Ishikawa (cell line): ENCODE results near the gene MOV10.

Source experiments
- CEBPB ChIP-seq: IDR thresholded peaks from 2 replicates; pipeline ENCODE4 v1.6.1; 2012
- CREB1 ChIP-seq: IDR thresholded peaks from 2 replicates; pipeline ENCODE4 v1.6.1; 2012; ENCODE audit warnings: low read depth
- EGR1 ChIP-seq: IDR thresholded peaks from 2 replicates; pipeline ENCODE4 v1.6.1; 2012
- EP300 ChIP-seq: IDR thresholded peaks from 2 replicates; pipeline ENCODE4 v1.6.1; 2012; ENCODE audit warnings: borderline replicate concordance
- FOXM1 ChIP-seq: IDR thresholded peaks from 2 replicates; pipeline ENCODE4 v1.6.1; 2012; ENCODE audit warnings: low read depth, borderline replicate concordance
- NFIC ChIP-seq: IDR thresholded peaks from 2 replicates; pipeline ENCODE4 v1.6.1; 2012
- RAD21 ChIP-seq: IDR thresholded peaks from 2 replicates; pipeline ENCODE4 v1.6.1; 2012; ENCODE audit warnings: low read depth
- REST ChIP-seq: IDR thresholded peaks from 2 replicates; pipeline ENCODE4 v1.6.1; 2012; ENCODE audit warnings: low read depth, mild to moderate bottlenecking
- TAF1 ChIP-seq: IDR thresholded peaks from 2 replicates; pipeline ENCODE4 v1.6.1; 2012; ENCODE audit warnings: low read depth, mild to moderate bottlenecking
- TCF12 ChIP-seq: IDR thresholded peaks from 2 replicates; pipeline ENCODE4 v1.6.1; 2012; ENCODE audit warnings: low read depth
- TEAD4 ChIP-seq: IDR thresholded peaks from 2 replicates; pipeline ENCODE4 v1.6.1; 2012
- USF1 ChIP-seq: IDR thresholded peaks from 2 replicates; pipeline ENCODE4 v1.6.1; 2012
- YY1 ChIP-seq: IDR thresholded peaks from 2 replicates; pipeline ENCODE4 v1.6.1; 2012; ENCODE audit warnings: low read depth
- ZBTB7A ChIP-seq: IDR thresholded peaks from 2 replicates; pipeline ENCODE4 v1.6.1; 2012; ENCODE audit warnings: low read depth
- TF ChIP-seq, protein P1 (sequence below): IDR thresholded peaks from 2 replicates; pipeline ENCODE4 v1.6.1; 2012

The MOV10 gene

DNA sequence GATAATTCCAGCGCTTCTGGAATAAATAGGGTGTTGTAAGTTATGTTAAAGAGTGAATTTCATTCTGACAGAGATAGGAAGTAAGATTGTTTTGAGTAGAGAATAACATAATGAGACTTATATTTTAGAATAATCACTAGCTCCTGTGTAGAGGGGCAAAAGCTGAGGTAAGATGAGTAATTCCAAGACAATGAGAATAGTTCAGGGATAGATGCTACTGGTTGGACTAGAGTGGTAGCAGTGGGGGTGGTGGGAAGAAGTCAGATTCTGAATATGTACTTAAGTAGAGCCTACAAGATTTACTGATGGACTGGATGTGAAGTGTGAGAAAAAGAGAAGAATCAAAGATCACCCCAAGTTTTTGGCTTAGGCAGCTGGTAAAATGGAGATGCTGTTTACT lies 23.3 kb upstream of the MOV10 start:
- TF ChIP-seq FOXM1: no peak
- no peak for TF ChIP-seq TEAD4

- TF ChIP-seq ZBTB7A: no peak
- TF ChIP-seq CEBPB: no peak
- TF ChIP-seq TAF1: no peak
- TF ChIP-seq CREB1: no peak
- TF ChIP-seq NFIC: no peak
- no peak for TF ChIP-seq USF1
- TF ChIP-seq TEAD4: no peak
- TF ChIP-seq TCF12: no peak
- no peak for TF ChIP-seq RAD21
Observed at GRCh38 chr1:112665857-112666256, 8.6 kb upstream of the MOV10 start.

GRCh38 chr1:112666946-112667345 lies 7.5 kb upstream of the MOV10 start:
- TF ChIP-seq TAF1: no peak
- TF ChIP-seq CEBPB: no peak
- no peak for TF ChIP-seq CREB1
- TF ChIP-seq TEAD4: no peak
- TF ChIP-seq RAD21: no peak
- TF ChIP-seq ZBTB7A: no peak
- TF ChIP-seq TCF12: no peak
- no peak for TF ChIP-seq USF1
- TF ChIP-seq, protein P1, sequence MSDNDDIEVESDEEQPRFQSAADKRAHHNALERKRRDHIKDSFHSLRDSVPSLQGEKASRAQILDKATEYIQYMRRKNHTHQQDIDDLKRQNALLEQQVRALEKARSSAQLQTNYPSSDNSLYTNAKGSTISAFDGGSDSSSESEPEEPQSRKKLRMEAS: no peak
- TF ChIP-seq EP300: no peak
- TF ChIP-seq EGR1: no peak

DNA sequence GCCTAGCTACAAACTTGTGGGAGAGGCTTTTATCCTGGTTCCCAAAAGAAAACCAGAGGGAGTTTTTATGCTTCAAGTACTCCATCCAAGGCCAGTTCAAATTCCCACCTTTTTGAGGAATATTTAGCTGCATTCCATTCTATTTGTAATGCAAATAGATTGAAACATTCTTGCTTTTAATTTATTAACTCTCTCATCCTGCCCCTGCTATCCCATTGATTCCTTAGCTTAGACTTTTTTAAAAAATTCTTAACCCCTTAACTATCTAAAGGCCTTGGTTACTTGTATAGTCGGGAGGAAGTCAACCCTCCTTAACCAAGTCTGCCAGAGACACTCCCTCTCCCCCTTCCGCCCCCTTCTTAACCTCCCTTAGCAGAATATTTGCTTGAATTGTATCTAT lies 2.5 kb upstream of the MOV10 start:
- TF ChIP-seq RAD21 (no peak), TCF12 (no peak), TAF1 (no peak), USF1 (no peak), CEBPB (no peak), YY1 (no peak), FOXM1 (no peak), REST (no peak), TEAD4 (no peak), CREB1 (no peak), EGR1 (no peak), EP300 (no peak), NFIC (no peak), ZBTB7A (no peak)
- TF ChIP-seq, protein P1: no peak

DNA sequence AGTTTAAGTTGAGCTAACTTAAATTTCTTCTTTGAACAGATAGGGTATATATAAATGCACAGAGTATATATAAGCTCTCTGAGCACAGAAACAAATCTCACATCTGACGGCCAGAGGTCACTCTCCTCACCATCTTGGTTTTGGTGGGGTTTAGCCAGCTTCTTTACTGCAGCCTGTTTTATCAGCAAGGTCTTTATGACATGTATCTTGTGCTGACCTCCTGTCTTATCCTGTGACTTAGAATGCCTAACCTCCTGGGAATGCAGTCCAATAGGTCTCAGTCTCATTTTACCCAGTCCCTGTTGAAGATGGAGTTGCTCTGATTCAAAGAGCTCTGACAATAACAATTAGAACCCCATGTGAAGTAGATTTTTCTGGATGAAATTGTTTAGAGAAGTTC lies 1.6 kb upstream of the MOV10 start:
- TF ChIP-seq TAF1 (no peak), YY1 (no peak), ZBTB7A (no peak)

DNA sequence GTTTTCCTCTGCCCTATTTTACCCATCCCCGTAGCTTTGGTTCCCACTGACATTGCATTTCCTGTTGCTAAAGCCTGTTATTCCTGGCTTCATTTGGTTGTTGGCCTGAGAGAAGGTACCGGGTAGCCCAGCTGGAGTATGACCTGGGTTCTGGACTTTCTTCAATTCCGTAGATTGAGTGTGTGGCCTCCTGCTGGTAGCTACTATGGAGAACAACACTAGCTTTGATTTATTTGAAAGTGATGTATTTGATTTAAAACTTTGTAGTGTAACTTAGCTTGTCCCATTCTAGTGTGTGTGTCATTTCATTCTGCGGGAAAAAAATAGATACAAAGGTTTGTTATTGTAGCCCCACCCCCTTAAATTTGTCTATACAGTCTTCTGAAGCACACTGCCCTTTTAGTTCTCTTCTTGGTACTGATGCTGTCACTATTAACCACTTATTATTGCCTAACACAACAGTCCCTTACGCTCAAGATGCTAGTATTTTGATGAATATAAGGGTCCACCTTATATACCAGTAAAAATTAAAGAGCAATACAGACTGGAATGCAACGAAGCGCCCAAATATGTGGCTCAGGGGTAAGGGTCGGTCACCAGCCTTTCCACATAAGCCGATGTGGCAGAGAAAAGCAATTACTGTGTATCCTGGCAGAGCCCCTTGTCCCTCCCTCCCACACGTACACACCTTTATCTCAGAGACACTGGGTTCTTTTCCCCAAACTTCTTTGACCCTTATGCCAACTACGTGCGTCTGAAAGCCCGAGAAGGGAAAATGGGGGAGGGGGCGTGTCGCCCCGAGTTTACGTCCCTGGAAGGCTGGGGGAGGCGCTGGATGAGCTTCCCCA lies 643 bp upstream of the MOV10 start:
- TF ChIP-seq EP300 (no peak), RAD21 (0 out of 2 replicates have a peak, but pooled peaks have one; percentile 6), EGR1 (no peak), YY1 (0 out of 2 replicates have a peak, but pooled peaks have one; percentile 36)

- TF ChIP-seq NFIC (no peak), TEAD4 (no peak), REST (no peak), EP300 (no peak), YY1 (no peak), RAD21 (no peak), CEBPB (no peak), CREB1 (no peak), TAF1 (no peak; the same call in 1 of the 2 replicates), TCF12 (no peak; the same call in 1 of the 2 replicates), EGR1 (peak; percentile 55; the same call in 1 of the 2 replicates), USF1 (no peak), FOXM1 (no peak), ZBTB7A (peak; percentile 20; the same call in 1 of the 2 replicates)
- TF ChIP-seq, protein P1: no peak; the same call in 1 of the 2 replicates
Observed at GRCh38 chr1:112674986-112675727, 698 bp downstream of the MOV10 start.
